Stimulated activated memory B cell treated with anti-CD40 and anti-IgM and Interleukin-4, amounts not matched to agents 10 μg/mL and 1 μg/mL and 100 μg/mL, for 72 hours (primary cell): ENCODE measurements around the gene NRXN3.

Experiments used
- ATAC-seq: fragments of 150-1000 bp; cut with Tn5 transposase; 2 replicates; pipeline ENCODE4 v1.10.0; 2021
- H3K27ac Mint-ChIP-seq: one replicate; pipeline ENCODE4 v1.8.0; 2022; ENCODE audit warnings: mild to moderate bottlenecking, mixed read lengths
- H3K27me3 Mint-ChIP-seq: one replicate; pipeline ENCODE4 v1.8.0; 2022; ENCODE audit warnings: mixed read lengths
- H3K36me3 Mint-ChIP-seq: one replicate; pipeline ENCODE4 v1.8.0; 2022; ENCODE audit warnings: mixed read lengths
- H3K4me1 Mint-ChIP-seq: one replicate; pipeline ENCODE4 v1.8.0; 2022; ENCODE audit warnings: mixed read lengths
- H3K4me3 Mint-ChIP-seq: one replicate; pipeline ENCODE4 v1.8.0; 2022; ENCODE audit warnings: mild to moderate bottlenecking, moderate library complexity, mixed read lengths
- H3K9me3 Mint-ChIP-seq: one replicate; pipeline ENCODE4 v1.8.0; 2022; ENCODE audit warnings: mixed read lengths

Gene NRXN3

GRCh38 chr14:79916892-79917291 lies 1746.7 kb downstream of the NRXN3 start:
- H3K27me3 Mint-ChIP-seq, result no peaks in the 10 kb centered on the region
- no peak overlapping the region for H3K27ac Mint-ChIP-seq
- H3K9me3 Mint-ChIP-seq, result peaks cover 11% of the 10 kb centered on the region
- H3K4me1 Mint-ChIP-seq, result no peaks in the 10 kb centered on the region
- no peak overlapping the region for H3K4me3 Mint-ChIP-seq
- H3K36me3 Mint-ChIP-seq, result no peaks in the 10 kb centered on the region
- ATAC-seq, result no peak
